Trophoblast cell (in vitro differentiated cells and primary cell): ENCODE results near the gene KPTN.

ENCODE experiments used
- DNase-seq, 2 donors: peaks; one replicate each; pipeline ENCODE4 v3.0.0-alpha.2; 2016
- H2AFZ ChIP-seq: 2 replicates; pipeline ENCODE4 v1.6.1; 2013; ENCODE audit warnings: low read length, moderate library complexity, mild to moderate bottlenecking; ENCODE audit not compliant: insufficient read depth, poor library complexity
- H2AK5ac ChIP-seq: 2 replicates; pipeline ENCODE4 v1.6.1; 2013; ENCODE audit warnings: mild to moderate bottlenecking, low read length
- H2BK120ac ChIP-seq: 2 replicates; pipeline ENCODE4 v1.6.1; 2013; ENCODE audit warnings: low read length, mild to moderate bottlenecking, moderate library complexity; ENCODE audit not compliant: insufficient read depth, poor library complexity
- H2BK12ac ChIP-seq: 2 replicates; pipeline ENCODE4 v1.6.1; 2013; ENCODE audit warnings: mild to moderate bottlenecking, low read length, moderate library complexity
- H2BK5ac ChIP-seq: 2 replicates; pipeline ENCODE4 v1.6.1; 2013; ENCODE audit warnings: low read length, low read depth, moderate library complexity, mild to moderate bottlenecking; ENCODE audit not compliant: poor library complexity
- H3K14ac ChIP-seq: 2 replicates; pipeline ENCODE4 v1.6.1; 2013; ENCODE audit warnings: mild to moderate bottlenecking, low read length
- H3K18ac ChIP-seq: 2 replicates; pipeline ENCODE4 v1.6.1; 2013; ENCODE audit warnings: mild to moderate bottlenecking, low read length
- H3K23ac ChIP-seq: 2 replicates; pipeline ENCODE4 v1.6.1; 2013; ENCODE audit warnings: low read length
- H3K27ac ChIP-seq: 2 replicates; pipeline ENCODE4 v1.5.1; 2013; ENCODE audit warnings: low read depth, mild to moderate bottlenecking, inconsistent platforms, low read length, moderate library complexity
- H3K27me3 ChIP-seq: 2 replicates; pipeline ENCODE4 v1.6.1; 2013; ENCODE audit warnings: inconsistent platforms, mild to moderate bottlenecking, low read length, moderate library complexity; ENCODE audit not compliant: insufficient read depth
- H3K36me3 ChIP-seq, 2 experiments: 1 replicate in 1 of 2; 2 replicates in 1 of 2; pipeline ENCODE4 v1.6.1; 2013; ENCODE audit warnings: low read length in 2 of 2, mild to moderate bottlenecking in 2 of 2, moderate library complexity in 1 of 2; ENCODE audit not compliant: insufficient read depth in 2 of 2, control insufficient read depth in 1 of 2
- H3K4ac ChIP-seq: 2 replicates; pipeline ENCODE4 v1.6.1; 2013; ENCODE audit warnings: low read depth, mild to moderate bottlenecking, low read length, moderate library complexity
- H3K4me1 ChIP-seq, 2 experiments: 1 replicate in 1 of 2; 2 replicates in 1 of 2; pipeline ENCODE4 v1.6.1; 2013; ENCODE audit warnings: low read length in 2 of 2, mild to moderate bottlenecking in 2 of 2, moderate library complexity in 1 of 2; ENCODE audit not compliant: insufficient read depth in 2 of 2, control insufficient read depth in 1 of 2
- H3K4me2 ChIP-seq: 2 replicates; pipeline ENCODE4 v1.6.1; 2013; ENCODE audit warnings: inconsistent platforms, mild to moderate bottlenecking, low read length, moderate library complexity
- H3K4me3 ChIP-seq: 2 replicates; pipeline ENCODE4 v1.5.1; 2013; ENCODE audit warnings: mild to moderate bottlenecking, low read depth, low read length, inconsistent platforms
- H3K79me1 ChIP-seq: one replicate; pipeline ENCODE4 v1.6.1; 2013; ENCODE audit warnings: low read length
- H3K79me2 ChIP-seq: 2 replicates; pipeline ENCODE4 v1.6.1; 2013; ENCODE audit warnings: low read length, mild to moderate bottlenecking; ENCODE audit not compliant: control insufficient read depth, insufficient read depth, poor library complexity
- H3K9ac ChIP-seq: 2 replicates; pipeline ENCODE4 v1.6.1; 2013; ENCODE audit warnings: mild to moderate bottlenecking, low read length
- H3K9me3 ChIP-seq: 2 replicates; pipeline ENCODE4 v1.6.1; 2013; ENCODE audit warnings: low read depth, mild to moderate bottlenecking, control low read depth, inconsistent platforms, low read length; ENCODE audit not compliant: insufficient read depth
- H4K12ac ChIP-seq: 2 replicates; pipeline ENCODE4 v1.6.1; 2013; ENCODE audit warnings: low read depth, mild to moderate bottlenecking, low read length, moderate library complexity
- H4K8ac ChIP-seq: 2 replicates; pipeline ENCODE4 v1.6.1; 2013; ENCODE audit warnings: low read depth, mild to moderate bottlenecking, low read length, moderate library complexity
- H4K91ac ChIP-seq: one replicate; pipeline ENCODE4 v1.6.1; 2013; ENCODE audit warnings: low read depth, mild to moderate bottlenecking, low read length, moderate library complexity
- whole genome bisulfite sequencing: extraction: QIAGEN DNeasy Blood & Tissue Kit; methylation state at CpG from one replicate; pipeline ENCODE4 v1.1.7; 2013; ENCODE audit warnings: missing lambda C conversion rate; ENCODE audit not compliant: insufficient read length, insufficient coverage; ENCODE audit errors: extremely low coverage; 5-methylcytosine and 5-hydroxymethylcytosine counted together

The KPTN gene

GRCh38 chr19:47427241-47428176, 56.5 kb downstream of the KPTN start:
- Histone ChIP-seq H3K14ac (no peak overlapping the region), H3K4me3 (no peak overlapping the region), H2BK120ac (no peak overlapping the region), H3K79me1 (no peaks in the 10 kb centered on the region), H3K4me1 (peaks cover 2 to 16% of the 10 kb centered on the region in 2 experiments), H2AK5ac (no peak overlapping the region), H4K8ac (no peak overlapping the region), H3K79me2 (no peaks in the 10 kb centered on the region), H3K27ac (no peak overlapping the region), H3K4ac (no peak overlapping the region), H2BK12ac (no peak overlapping the region), H3K4me2 (peak overlapping the region; percentile 25), H2BK5ac (no peak overlapping the region), H3K18ac (no peak overlapping the region), H3K9me3 (no peaks in the 10 kb centered on the region), H3K23ac (no peak overlapping the region), H3K9ac (no peak overlapping the region), H3K36me3 (no peaks in the 10 kb centered on the region), H4K91ac (no peak overlapping the region), H2AFZ (no peak overlapping the region), H4K12ac (no peak overlapping the region), H3K27me3 (peaks cover 22% of the 10 kb centered on the region)
- DNase-seq: peak in 1 of 2 donors; percentile 69
- whole genome bisulfite sequencing: no CpG with 5 or more reads among the region's 17 CpGs
